Peyer's patch (tissue), 4 donors: Measurements from ENCODE around the gene DSG2.

Source experiments
- POLR2A ChIP-seq, 2 donors: fragments of 450-650 bp; IDR thresholded peaks; one replicate each; pipeline ENCODE4 v1.5.1; 2017; ENCODE audit warnings: antibody characterized with exemption in 2 of 2, mild to moderate bottlenecking in 2 of 2, moderate library complexity in 2 of 2
- TF ChIP-seq, protein P1 (sequence below), 6 experiments: fragments of 450-650 bp in 4 of 6; fragments of 200-600 bp in 2 of 6; sonication (generic) in 1 of 6; IDR thresholded peaks; one replicate each; pipeline ENCODE4 v1.5.1; 2017 to 2019; ENCODE audit warnings: antibody characterized with exemption in 6 of 6, mild to moderate bottlenecking in 3 of 6, moderate library complexity in 1 of 6

DNA sequence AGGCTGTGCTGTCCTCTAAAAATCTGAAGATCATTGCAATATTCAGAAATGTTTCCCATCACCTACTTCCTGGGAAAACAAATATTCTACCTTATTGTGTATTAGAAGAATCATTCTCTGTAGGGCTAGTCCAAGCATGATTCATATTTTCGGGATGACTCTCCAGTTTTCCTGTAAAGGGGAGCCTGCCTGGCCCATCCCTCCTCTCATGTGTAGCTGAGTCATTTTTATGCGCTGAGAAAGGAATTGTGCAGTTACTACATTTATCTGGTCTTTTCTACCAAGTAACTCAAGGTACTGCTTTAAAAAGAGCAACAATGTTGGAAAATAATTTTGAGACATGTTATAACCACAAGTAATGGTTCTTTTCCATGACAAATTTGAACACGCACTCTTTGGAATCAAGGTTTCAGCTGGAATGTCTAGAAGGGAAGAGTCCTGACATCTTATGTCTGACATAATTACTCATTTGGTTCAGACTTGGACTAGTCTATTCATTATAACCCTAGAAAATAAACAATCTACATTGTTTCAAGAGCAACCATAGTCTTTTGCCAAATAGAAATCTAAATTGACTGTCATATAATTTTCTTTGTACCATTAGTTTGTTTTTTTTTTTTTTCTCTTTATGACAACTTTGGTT lies 43.8 kb upstream of the DSG2 start:
- TF ChIP-seq, protein P1, sequence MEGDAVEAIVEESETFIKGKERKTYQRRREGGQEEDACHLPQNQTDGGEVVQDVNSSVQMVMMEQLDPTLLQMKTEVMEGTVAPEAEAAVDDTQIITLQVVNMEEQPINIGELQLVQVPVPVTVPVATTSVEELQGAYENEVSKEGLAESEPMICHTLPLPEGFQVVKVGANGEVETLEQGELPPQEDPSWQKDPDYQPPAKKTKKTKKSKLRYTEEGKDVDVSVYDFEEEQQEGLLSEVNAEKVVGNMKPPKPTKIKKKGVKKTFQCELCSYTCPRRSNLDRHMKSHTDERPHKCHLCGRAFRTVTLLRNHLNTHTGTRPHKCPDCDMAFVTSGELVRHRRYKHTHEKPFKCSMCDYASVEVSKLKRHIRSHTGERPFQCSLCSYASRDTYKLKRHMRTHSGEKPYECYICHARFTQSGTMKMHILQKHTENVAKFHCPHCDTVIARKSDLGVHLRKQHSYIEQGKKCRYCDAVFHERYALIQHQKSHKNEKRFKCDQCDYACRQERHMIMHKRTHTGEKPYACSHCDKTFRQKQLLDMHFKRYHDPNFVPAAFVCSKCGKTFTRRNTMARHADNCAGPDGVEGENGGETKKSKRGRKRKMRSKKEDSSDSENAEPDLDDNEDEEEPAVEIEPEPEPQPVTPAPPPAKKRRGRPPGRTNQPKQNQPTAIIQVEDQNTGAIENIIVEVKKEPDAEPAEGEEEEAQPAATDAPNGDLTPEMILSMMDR (IDR thresholded peaks at IDR 0.05) = no peak
- TF ChIP-seq POLR2A (IDR thresholded peaks at IDR 0.05) = no peak
